ENCODE results near the gene NR6A1.

Gene NR6A1

DNA sequence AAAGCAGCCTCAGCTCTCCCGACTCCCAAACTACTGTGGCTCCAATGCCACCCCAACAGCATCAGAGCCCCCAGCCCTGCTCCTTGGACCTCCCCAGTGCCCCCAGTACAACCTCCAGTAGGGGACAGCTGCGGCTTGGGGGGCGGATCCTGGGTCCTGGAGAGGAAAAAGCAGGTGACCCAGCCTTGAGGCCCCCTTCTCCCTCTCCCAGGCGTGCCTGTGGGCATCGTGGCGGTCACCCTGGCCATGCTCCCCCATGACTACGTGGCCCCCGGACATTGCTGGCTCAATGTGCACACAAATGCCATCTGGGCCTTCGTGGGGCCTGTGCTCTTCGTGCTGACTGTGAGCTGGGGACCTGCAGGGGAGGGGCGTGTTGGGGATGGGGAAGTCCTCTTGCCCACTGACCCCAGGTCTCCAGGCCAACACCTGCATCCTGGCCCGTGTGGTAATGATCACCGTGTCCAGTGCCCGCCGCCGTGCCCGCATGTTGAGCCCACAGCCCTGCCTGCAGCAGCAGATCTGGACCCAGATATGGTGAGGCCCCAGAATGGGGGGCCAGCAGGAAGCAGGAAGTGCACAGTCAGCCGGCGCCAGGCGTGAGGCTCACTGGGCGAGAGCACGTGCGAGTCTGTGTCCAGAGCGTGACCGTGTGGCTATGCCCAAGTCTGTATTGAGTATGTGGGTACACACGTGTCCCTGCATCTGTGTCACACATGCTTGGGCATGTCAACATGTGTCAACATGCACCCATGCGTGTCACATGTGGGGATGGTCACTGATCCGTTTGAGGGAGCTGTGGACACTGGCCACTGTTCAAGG is 301.9 kb downstream of the NR6A1 start:
- Histone ChIP-seq H3K9me3 (ENCODE audit: control insufficient read depth, low read length) (no peaks in the 10 kb centered on the region), H3K4me3 (ENCODE audit: low read depth, low read length) (no peak overlapping the region), H3K4me1 (peaks cover 7% of the 10 kb centered on the region), H3K9ac (no peak overlapping the region), H3K27ac (peak overlapping the region; percentile 70), H3K79me2 (no peaks in the 10 kb centered on the region), H3K36me3 (ENCODE audit: control insufficient read depth, insufficient read depth, low read length) (no peaks in the 10 kb centered on the region), H2AFZ (peak overlapping the region; percentile 53), H3K27me3 (ENCODE audit: control insufficient read depth, insufficient read depth, low read length) (no peaks in the 10 kb centered on the region), H3K4me2 (ENCODE audit: low read length) (no peak overlapping the region)
- TF ChIP-seq, protein P1, sequence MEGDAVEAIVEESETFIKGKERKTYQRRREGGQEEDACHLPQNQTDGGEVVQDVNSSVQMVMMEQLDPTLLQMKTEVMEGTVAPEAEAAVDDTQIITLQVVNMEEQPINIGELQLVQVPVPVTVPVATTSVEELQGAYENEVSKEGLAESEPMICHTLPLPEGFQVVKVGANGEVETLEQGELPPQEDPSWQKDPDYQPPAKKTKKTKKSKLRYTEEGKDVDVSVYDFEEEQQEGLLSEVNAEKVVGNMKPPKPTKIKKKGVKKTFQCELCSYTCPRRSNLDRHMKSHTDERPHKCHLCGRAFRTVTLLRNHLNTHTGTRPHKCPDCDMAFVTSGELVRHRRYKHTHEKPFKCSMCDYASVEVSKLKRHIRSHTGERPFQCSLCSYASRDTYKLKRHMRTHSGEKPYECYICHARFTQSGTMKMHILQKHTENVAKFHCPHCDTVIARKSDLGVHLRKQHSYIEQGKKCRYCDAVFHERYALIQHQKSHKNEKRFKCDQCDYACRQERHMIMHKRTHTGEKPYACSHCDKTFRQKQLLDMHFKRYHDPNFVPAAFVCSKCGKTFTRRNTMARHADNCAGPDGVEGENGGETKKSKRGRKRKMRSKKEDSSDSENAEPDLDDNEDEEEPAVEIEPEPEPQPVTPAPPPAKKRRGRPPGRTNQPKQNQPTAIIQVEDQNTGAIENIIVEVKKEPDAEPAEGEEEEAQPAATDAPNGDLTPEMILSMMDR (IDR thresholded peaks at IDR 0.05): no peak

DNA sequence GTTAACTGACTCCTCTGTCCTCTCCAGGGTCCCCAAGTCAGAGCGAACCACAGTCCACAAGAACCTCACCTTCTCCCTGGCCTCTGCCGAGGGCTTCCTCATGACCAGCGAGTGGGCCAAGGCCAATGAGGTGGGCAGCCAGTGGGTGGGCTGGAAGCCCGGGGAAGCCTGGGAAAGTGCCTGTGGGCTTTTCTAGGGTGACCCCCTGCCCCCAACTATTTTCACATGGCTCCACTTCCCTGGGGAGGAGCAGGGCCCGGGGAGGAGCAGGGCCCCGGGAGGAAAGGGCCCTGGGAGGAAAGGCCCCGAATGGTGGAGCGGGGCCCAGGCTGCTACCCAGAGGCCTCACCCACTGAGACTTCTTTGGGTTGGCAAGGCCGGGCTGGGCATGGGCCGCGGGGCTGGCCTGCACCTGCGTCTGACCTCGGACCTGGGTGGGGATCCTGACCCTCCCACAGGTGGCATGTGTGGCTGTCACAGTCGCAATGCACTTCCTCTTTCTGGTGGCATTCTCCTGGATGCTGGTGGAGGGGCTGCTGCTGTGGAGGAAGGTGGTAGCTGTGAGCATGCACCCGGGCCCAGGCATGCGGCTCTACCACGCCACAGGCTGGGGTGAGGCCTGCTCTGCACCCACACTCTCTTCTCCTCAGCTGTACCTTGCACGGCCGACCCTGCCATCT is 302.9 kb downstream of the NR6A1 start:
- Histone ChIP-seq H2AFZ (no peak overlapping the region), H3K27ac (no peak overlapping the region)
- TF ChIP-seq, protein P1 (IDR thresholded peaks at IDR 0.05): no peak

DNA sequence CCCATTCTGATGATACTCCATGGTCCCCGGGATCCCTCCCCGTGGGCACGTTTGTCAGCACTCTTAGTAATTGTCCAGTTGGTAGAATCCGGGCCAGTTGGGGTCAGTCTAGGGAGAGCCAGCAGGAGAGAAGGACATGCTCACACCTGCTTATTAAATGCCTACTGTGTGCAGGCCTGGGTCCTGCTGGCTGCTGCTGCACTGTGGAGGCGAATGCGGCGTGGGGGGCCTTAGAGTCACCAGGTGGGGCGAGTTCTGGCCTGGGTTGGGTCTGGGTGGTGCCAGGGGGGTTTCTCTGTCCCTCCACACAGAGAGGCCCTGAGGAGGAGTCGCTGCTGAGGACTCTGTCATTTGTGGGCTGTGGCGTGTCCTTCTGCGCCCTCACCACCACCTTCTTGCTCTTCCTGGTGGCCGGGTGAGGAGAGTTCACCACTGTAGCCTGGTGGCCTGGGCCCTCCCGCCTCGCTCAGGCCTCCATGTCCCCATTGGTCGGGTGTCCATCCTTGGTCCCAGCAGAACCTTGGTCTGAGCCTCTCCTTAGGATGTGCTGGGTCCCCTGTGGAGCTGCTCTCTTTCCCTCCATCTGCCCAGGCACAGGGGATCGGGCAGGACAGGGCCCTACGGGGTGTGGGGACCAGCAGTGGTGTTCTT is 303.6 kb downstream of the NR6A1 start:
- peaks cover 7% of the 10 kb centered on the region for H3K4me1 ChIP-seq
- H3K9me3 ChIP-seq (ENCODE audit: control insufficient read depth, low read length): no peaks in the 10 kb centered on the region
- no peaks in the 10 kb centered on the region for H3K36me3 ChIP-seq (ENCODE audit: control insufficient read depth, insufficient read depth, low read length)
- H3K4me3 ChIP-seq (ENCODE audit: low read depth, low read length): no peak overlapping the region
- H3K9ac ChIP-seq: no peak overlapping the region
- H3K27ac ChIP-seq: no peak overlapping the region
- no peaks in the 10 kb centered on the region for H3K27me3 ChIP-seq (ENCODE audit: control insufficient read depth, insufficient read depth, low read length)
- no peak overlapping the region for H3K4me2 ChIP-seq (ENCODE audit: low read length)
- TF ChIP-seq, protein P1 (IDR thresholded peaks at IDR 0.05): no peak
- H2AFZ ChIP-seq: no peak overlapping the region
- no peaks in the 10 kb centered on the region for H3K79me2 ChIP-seq

More for the DNA sequence above, 302.9 kb downstream of the NR6A1 start:
- Histone ChIP-seq H3K9ac (no peak overlapping the region), H3K4me3 (ENCODE audit: low read depth, low read length) (no peak overlapping the region), H3K36me3 (ENCODE audit: control insufficient read depth, insufficient read depth, low read length) (no peaks in the 10 kb centered on the region), H3K4me1 (peaks cover 7% of the 10 kb centered on the region), H3K79me2 (no peaks in the 10 kb centered on the region), H3K27me3 (ENCODE audit: control insufficient read depth, insufficient read depth, low read length) (no peaks in the 10 kb centered on the region), H3K9me3 (ENCODE audit: control insufficient read depth, low read length) (no peaks in the 10 kb centered on the region), H3K4me2 (ENCODE audit: low read length) (peak overlapping the region; percentile 13)

Data from parathyroid adenoma (tissue), 2 donors.